H9 (cell line): ENCODE measurements around the gene CHD6. TPM values are rescaled to one million over a fixed set of nuclear protein-coding genes. Genes with fewer than 3 reads are reported as not detected.

Experiments used
- DNase-seq: peaks from one replicate; pipeline ENCODE4 v3.0.0-alpha.2; 2017
- H2AFZ ChIP-seq: one replicate; pipeline ENCODE4 v1.6.1; 2013; ENCODE audit warnings: mild to moderate bottlenecking, low read length, control low read depth, moderate library complexity
- H2AK5ac ChIP-seq: 2 replicates; pipeline ENCODE4 v1.6.1; 2013; ENCODE audit warnings: low read length, control low read depth, mixed read lengths; ENCODE audit not compliant: insufficient read length
- H2BK120ac ChIP-seq: one replicate; pipeline ENCODE4 v1.6.1; 2013; ENCODE audit warnings: low read depth, mild to moderate bottlenecking, low read length, control low read depth, inconsistent platforms; ENCODE audit not compliant: poor library complexity, severe bottlenecking
- H2BK12ac ChIP-seq: 2 replicates; pipeline ENCODE4 v1.6.1; 2013; ENCODE audit warnings: low read length, control low read depth, mixed read lengths, low read depth; ENCODE audit not compliant: insufficient read length
- H2BK15ac ChIP-seq: 2 replicates; pipeline ENCODE4 v1.6.1; 2013; ENCODE audit warnings: low read depth, low read length, control low read depth
- H2BK20ac ChIP-seq: one replicate; pipeline ENCODE4 v1.6.1; 2013; ENCODE audit warnings: low read depth, mild to moderate bottlenecking, low read length, control low read depth, inconsistent platforms; ENCODE audit not compliant: poor library complexity, severe bottlenecking
- H2BK5ac ChIP-seq: 2 replicates; pipeline ENCODE4 v1.6.1; 2013; ENCODE audit warnings: low read length, control low read depth, mixed read lengths; ENCODE audit not compliant: insufficient read length
- H3K14ac ChIP-seq: 2 replicates; pipeline ENCODE4 v1.6.1; 2013; ENCODE audit warnings: low read length, control low read depth; ENCODE audit not compliant: insufficient read depth
- H3K18ac ChIP-seq: 2 replicates; pipeline ENCODE4 v1.6.1; 2013; ENCODE audit warnings: low read depth, mild to moderate bottlenecking, mixed read lengths, low read length, control low read depth; ENCODE audit not compliant: insufficient read length
- H3K23ac ChIP-seq: 2 replicates; pipeline ENCODE4 v1.6.1; 2013; ENCODE audit warnings: low read length, control low read depth, mixed read lengths, low read depth; ENCODE audit not compliant: insufficient read length
- H3K23me2 ChIP-seq: 2 replicates; pipeline ENCODE4 v1.6.1; 2013; ENCODE audit warnings: low read depth, mild to moderate bottlenecking, mixed read lengths, low read length, control low read depth; ENCODE audit not compliant: insufficient read length, poor library complexity, severe bottlenecking
- H3K27ac ChIP-seq: 2 replicates; pipeline ENCODE4 v1.5.1; 2013; ENCODE audit warnings: low read length, control low read depth, mixed read lengths, low read depth; ENCODE audit not compliant: insufficient read length
- H3K27me3 ChIP-seq: 2 replicates; pipeline ENCODE4 v1.6.1; 2013; ENCODE audit warnings: low read length, control low read depth, inconsistent platforms; ENCODE audit not compliant: insufficient read depth
- H3K4ac ChIP-seq: 2 replicates; pipeline ENCODE4 v1.6.1; 2013; ENCODE audit warnings: low read depth, mild to moderate bottlenecking, control low read depth, inconsistent platforms, low read length, moderate library complexity
- H3K4me1 ChIP-seq: 2 replicates; pipeline ENCODE4 v1.6.1; 2013; ENCODE audit warnings: low read length, control low read depth, inconsistent platforms; ENCODE audit not compliant: insufficient read depth
- H3K4me2 ChIP-seq: 2 replicates; pipeline ENCODE4 v1.6.1; 2013; ENCODE audit warnings: low read length, control low read depth, mixed read lengths; ENCODE audit not compliant: insufficient read length, insufficient read depth
- H3K56ac ChIP-seq: 2 replicates; pipeline ENCODE4 v1.6.1; 2013; ENCODE audit warnings: low read depth, mild to moderate bottlenecking, mixed read lengths, low read length, control low read depth; ENCODE audit not compliant: insufficient read length
- H3K79me1 ChIP-seq: 2 replicates; pipeline ENCODE4 v1.6.1; 2013; ENCODE audit warnings: low read depth, mild to moderate bottlenecking, moderate library complexity, low read length, control low read depth, inconsistent platforms; ENCODE audit not compliant: insufficient read depth, poor library complexity, severe bottlenecking
- H3K79me2 ChIP-seq: 2 replicates; pipeline ENCODE4 v1.6.1; 2013; ENCODE audit warnings: low read length, control low read depth, inconsistent platforms; ENCODE audit not compliant: insufficient read depth
- H3K9ac ChIP-seq: 2 replicates; pipeline ENCODE4 v1.6.1; 2013; ENCODE audit warnings: low read length, control low read depth, mixed read lengths; ENCODE audit not compliant: insufficient read length; ENCODE audit errors: extremely low read depth
- H3K9me3 ChIP-seq: one replicate; pipeline ENCODE4 v1.6.1; 2013; ENCODE audit warnings: low read depth, low read length, inconsistent platforms; ENCODE audit not compliant: control insufficient read depth
- H3T11ph ChIP-seq: one replicate; pipeline ENCODE4 v1.6.1; 2013; ENCODE audit warnings: mild to moderate bottlenecking, low read length, control low read depth, inconsistent platforms
- H4K20me1 ChIP-seq: one replicate; pipeline ENCODE4 v1.6.1; 2013; ENCODE audit not compliant: control insufficient read depth, insufficient read length, insufficient read depth
- H4K5ac ChIP-seq: 2 replicates; pipeline ENCODE4 v1.6.1; 2013; ENCODE audit warnings: low read depth, mild to moderate bottlenecking, mixed read lengths, low read length, control low read depth; ENCODE audit not compliant: insufficient read length
- H4K8ac ChIP-seq: replicated peaks from 2 replicates; pipeline ENCODE4 v1.6.1; 2013; ENCODE audit warnings: low read length, control low read depth, mixed read lengths, low read depth; ENCODE audit not compliant: insufficient read length
- H4K91ac ChIP-seq: 2 replicates; pipeline ENCODE4 v1.6.1; 2013; ENCODE audit warnings: low read depth, mild to moderate bottlenecking, moderate library complexity, mixed read lengths, low read length, control low read depth; ENCODE audit not compliant: insufficient read length
- H3K27ac Mint-ChIP-seq, 3 experiments: 2 replicates in 2 of 3; 3 replicates in 1 of 3; pipeline ENCODE4 v1.8.0; 2020 to 2021; ENCODE audit warnings: mixed read lengths in 3 of 3, mild to moderate bottlenecking in 1 of 3, moderate library complexity in 1 of 3
- H3K27me3 Mint-ChIP-seq: 2 replicates; pipeline ENCODE4 v1.8.0; 2021; ENCODE audit warnings: low read depth, mild to moderate bottlenecking, moderate library complexity, mixed read lengths
- H3K36me3 Mint-ChIP-seq, 3 experiments: 2 replicates in 2 of 3; 3 replicates in 1 of 3; pipeline ENCODE4 v1.8.0; 2020 to 2021; ENCODE audit warnings: low read depth in 3 of 3, mixed read lengths in 3 of 3; ENCODE audit not compliant: insufficient read depth in 1 of 3
- H3K4me1 Mint-ChIP-seq, 2 experiments: 2 replicates each; pipeline ENCODE4 v1.8.0; 2020; ENCODE audit warnings: mixed read lengths in 2 of 2
- H3K4me3 Mint-ChIP-seq, 2 experiments: 2 replicates in 1 of 2; 3 replicates in 1 of 2; pipeline ENCODE4 v1.8.0; 2020 to 2021; ENCODE audit warnings: mild to moderate bottlenecking in 2 of 2, mixed read lengths in 2 of 2, moderate library complexity in 1 of 2
- H3K9me3 Mint-ChIP-seq, 2 experiments: 2 replicates in 1 of 2; 3 replicates in 1 of 2; pipeline ENCODE4 v1.8.0; 2020; ENCODE audit warnings: mild to moderate bottlenecking in 2 of 2, mixed read lengths in 2 of 2, moderate library complexity in 1 of 2
- WGBS: extraction: QIAGEN DNeasy Blood & Tissue Kit; methylation state at CpG from one replicate; pipeline ENCODE4 v1.1.7; 2013; ENCODE audit warnings: missing lambda C conversion rate, low lambda C conversion rate, mixed read lengths; ENCODE audit not compliant: insufficient read length; ENCODE audit errors: extremely low coverage; 5-methylcytosine and 5-hydroxymethylcytosine counted together
- total RNA-seq: library from RNA; stranded (reverse); gene quantifications from 2 replicates; pipeline ENCODE4 v1.2.1, GENCODE V29; 2021
- TF ChIP-seq, protein P1 (sequence below): fragments of 200-600 bp; sonication (generic); conservative IDR thresholded peaks from 3 replicates; pipeline ENCODE4 v1.8.0; 2021; ENCODE audit warnings: antibody characterized with exemption, mild to moderate bottlenecking

CHD6 gene
- total RNA-seq, 1 experiment from 2014 or later = 51.5 TPM

DNA sequence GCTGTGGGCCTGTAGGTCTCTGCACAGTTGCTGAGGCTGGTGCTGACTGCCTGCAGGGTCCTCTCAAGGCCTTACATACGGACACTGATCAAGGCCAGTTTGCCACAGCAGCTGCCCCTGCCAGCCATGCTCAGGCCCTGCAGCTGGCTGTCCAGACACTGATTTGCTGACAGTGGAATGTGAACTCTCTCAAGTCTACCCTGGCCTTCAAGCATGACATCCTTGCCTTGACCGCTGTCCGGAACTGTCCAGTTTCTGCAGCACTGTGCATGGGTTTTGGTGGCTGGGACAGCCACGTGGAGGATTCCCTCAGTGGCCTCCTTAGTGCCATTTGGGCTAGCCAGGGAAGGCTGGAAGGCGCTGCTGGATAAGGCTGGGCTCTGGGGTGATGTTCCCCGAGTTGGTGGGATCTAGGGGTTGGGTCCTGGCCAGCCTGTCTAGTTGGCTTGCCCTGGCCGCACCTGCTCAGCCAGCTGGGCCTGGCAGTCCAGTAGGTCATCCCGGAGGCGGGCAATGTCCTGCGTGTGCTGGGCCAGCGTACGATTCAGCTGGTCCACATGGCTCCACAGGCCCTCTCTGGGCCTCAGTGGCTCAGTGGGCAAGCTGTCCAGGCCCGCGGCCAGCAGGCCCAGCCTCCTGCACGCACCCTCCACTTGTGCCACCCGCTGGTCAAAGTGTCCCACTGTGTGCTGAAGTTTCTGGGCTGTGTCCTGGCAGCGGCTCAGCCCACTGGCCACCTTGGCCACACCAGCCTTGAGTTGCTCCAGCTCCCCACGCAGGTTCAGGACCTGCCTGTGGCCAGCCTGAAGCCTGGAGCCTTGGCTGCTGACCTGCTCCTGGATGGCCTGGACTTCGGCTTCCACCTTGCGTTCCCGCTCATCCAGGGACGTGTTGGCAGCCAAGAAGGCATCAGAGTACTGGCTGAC lies 257.1 kb downstream of the CHD6 start:
- H3K56ac ChIP-seq = no peak overlapping the region
- no peak overlapping the region for H2AFZ ChIP-seq
- H4K91ac ChIP-seq = no peak overlapping the region
- Mint-ChIP-seq H3K27me3 (peaks cover 18% of the 10 kb centered on the region), H3K4me1 (peaks cover 3 to 8% of the 10 kb centered on the region in 2 experiments), H3K4me3 (no peak overlapping the region), H3K9me3 (no peaks in the 10 kb centered on the region), H3K27ac (no peak overlapping the region), H3K36me3 (peaks cover 0 to 4% (median 3%) of the 10 kb centered on the region in 3 experiments; a peak in 3 of 7 replicates)
- H3K18ac ChIP-seq = no peak overlapping the region
- no peak overlapping the region for H2BK5ac ChIP-seq
- no peaks in the 10 kb centered on the region for H3K9me3 ChIP-seq
- H3K27ac ChIP-seq = no peak overlapping the region
- no peak overlapping the region for H2BK20ac ChIP-seq
- no peak overlapping the region for H3K4ac ChIP-seq
- no peak overlapping the region for H3K4me2 ChIP-seq
- H3K4me1 ChIP-seq = no peaks in the 10 kb centered on the region
- no peak overlapping the region for H3T11ph ChIP-seq
- H3K9ac ChIP-seq = no peak overlapping the region
- H3K23me2 ChIP-seq = no peaks in the 10 kb centered on the region
- TF ChIP-seq, protein P1, sequence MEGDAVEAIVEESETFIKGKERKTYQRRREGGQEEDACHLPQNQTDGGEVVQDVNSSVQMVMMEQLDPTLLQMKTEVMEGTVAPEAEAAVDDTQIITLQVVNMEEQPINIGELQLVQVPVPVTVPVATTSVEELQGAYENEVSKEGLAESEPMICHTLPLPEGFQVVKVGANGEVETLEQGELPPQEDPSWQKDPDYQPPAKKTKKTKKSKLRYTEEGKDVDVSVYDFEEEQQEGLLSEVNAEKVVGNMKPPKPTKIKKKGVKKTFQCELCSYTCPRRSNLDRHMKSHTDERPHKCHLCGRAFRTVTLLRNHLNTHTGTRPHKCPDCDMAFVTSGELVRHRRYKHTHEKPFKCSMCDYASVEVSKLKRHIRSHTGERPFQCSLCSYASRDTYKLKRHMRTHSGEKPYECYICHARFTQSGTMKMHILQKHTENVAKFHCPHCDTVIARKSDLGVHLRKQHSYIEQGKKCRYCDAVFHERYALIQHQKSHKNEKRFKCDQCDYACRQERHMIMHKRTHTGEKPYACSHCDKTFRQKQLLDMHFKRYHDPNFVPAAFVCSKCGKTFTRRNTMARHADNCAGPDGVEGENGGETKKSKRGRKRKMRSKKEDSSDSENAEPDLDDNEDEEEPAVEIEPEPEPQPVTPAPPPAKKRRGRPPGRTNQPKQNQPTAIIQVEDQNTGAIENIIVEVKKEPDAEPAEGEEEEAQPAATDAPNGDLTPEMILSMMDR = no peak
- DNase-seq = peak; percentile 24
- no peak overlapping the region for H2AK5ac ChIP-seq
- no peak overlapping the region for H3K23ac ChIP-seq
- no peak overlapping the region for H4K8ac ChIP-seq
- no peak overlapping the region for H2BK120ac ChIP-seq
- no peak overlapping the region; the same call in 1 of the 2 replicates for H3K14ac ChIP-seq
- H3K27me3 ChIP-seq = peaks cover 5% of the 10 kb centered on the region
- no peak overlapping the region for H4K5ac ChIP-seq
- H2BK15ac ChIP-seq = no peak overlapping the region
- H3K79me2 ChIP-seq = no peaks in the 10 kb centered on the region
- no peak overlapping the region for H2BK12ac ChIP-seq
- no CpG with 5 or more reads among the region's 22 CpGs for WGBS
- H3K79me1 ChIP-seq = no peaks in the 10 kb centered on the region
- H4K20me1 ChIP-seq = no peaks in the 10 kb centered on the region
